Activated CD8-positive, alpha-beta memory T cell treated with anti-CD3 and anti-CD28 coated beads for 36 hours (primary cell): Measurements from ENCODE around the gene UNK. TPM values are rescaled to one million over a fixed set of nuclear protein-coding genes. Genes with fewer than 3 reads are reported as not detected.
"Not testable (repeated sequence)": the region's sequence is repeated elsewhere in the genome, so short reads cannot be mapped to it uniquely, and the experiment has no call there.

ENCODE experiments used
- CTCF ChIA-PET: fragments of 350-600 bp; sonication (Branson Sonifier 250); formaldehyde crosslinking; loops from one replicate; lab custom pipeline; 2021; ENCODE audit warnings: antibody characterized with exemption; lab: Charles Lee
- POLR2A ChIA-PET: fragments of 350-600 bp; sonication (Branson Sonifier 250); formaldehyde crosslinking; loops from one replicate; lab custom pipeline; 2021; ENCODE audit warnings: antibody characterized with exemption; lab: Charles Lee
- total RNA-seq, 2 experiments: library from RNA; stranded (reverse); gene quantifications; one replicate each; pipeline ENCODE4 v1.2.3, GENCODE V29; 2021

UNK gene
- total RNA-seq, 2 experiments from 2014 or later, result 25.3 to 29.1 TPM

- CTCF ChIA-PET, result interaction anchor here (0.5 to 4.1 kb wide), 9 partner anchors 10 to 98 kb away, joined by 3 to 23 read pairs (median 8); partner anchors contain the start of genes TRIM65 and WBP2
- POLR2A ChIA-PET, result interaction anchor here (1.0 to 3.0 kb wide), 3 partner anchors 9 to 63 kb away, joined by 3 to 14 read pairs (median 3); partner anchors contain the start of gene WBP2
Observed at GRCh38 chr17:75845933-75846691, 61.5 kb downstream of the UNK start.

DNA sequence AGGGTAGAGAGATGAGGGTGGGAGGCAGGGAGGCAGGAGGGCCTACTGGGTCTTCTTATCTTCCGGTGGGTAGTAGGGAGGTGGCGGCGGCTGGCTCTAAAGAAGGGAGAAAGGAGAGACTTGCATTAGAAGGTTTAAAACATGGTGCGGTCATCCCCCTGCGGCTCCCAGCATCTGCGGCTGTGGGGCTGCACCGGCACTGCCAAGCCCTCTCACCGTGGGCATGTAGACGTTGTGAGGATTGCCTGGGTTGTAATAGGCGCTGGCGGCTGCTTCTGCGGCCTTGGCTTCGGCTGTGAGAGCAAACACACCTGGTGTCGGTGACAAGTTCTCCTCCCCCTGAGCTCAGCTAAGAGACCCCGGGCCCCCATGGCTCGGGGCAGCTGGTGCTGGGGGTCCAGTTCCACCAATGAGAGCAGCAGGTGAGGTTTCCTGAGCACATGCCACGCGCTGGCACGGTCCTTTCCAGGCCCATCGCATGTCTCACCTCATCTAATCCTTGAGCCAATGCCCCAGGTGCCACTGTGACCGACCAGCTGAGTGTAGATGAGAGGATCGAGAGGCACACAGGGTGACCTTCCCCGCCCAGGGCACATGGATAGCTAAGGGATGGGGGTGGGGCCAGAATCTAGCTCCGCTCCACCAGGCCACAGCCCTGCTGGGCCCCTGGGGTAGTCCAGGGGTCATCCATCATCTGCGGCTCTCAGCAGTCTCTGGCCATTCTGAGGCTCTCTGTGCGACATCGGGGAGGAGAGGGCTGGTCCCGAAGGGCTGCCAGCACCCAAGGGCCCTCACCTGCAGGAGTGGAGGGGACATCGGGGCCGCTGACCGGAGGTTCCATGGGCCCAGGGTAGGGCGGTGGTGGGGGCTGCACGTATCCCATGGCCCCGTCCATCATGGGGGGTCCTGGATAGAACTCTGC is 62.3 kb downstream of the UNK start:
- ChIA-PET CTCF (interaction anchor here (0.8 to 4.1 kb wide), 9 partner anchors 7 to 64 kb away, joined by 3 to 23 read pairs (median 4); partner anchors contain the start of gene WBP2), POLR2A (interaction anchor here (3.0 kb wide), 1 partner anchor 8 kb away, joined by 14 read pairs; the partner anchor contains the start of gene WBP2)

- POLR2A ChIA-PET, result interaction anchor here (0.8 kb wide), 1 partner anchor 61 kb away, joined by 3 read pairs; no protein-coding TSS in a partner anchor
- CTCF ChIA-PET, result interaction anchor here (0.6 to 3.8 kb wide), 11 partner anchors 8 to 126 kb away, joined by 3 to 17 read pairs (median 4); no protein-coding TSS in a partner anchor
Observed at GRCh38 chr17:75847614-75848522, 63.3 kb downstream of the UNK start.

DNA sequence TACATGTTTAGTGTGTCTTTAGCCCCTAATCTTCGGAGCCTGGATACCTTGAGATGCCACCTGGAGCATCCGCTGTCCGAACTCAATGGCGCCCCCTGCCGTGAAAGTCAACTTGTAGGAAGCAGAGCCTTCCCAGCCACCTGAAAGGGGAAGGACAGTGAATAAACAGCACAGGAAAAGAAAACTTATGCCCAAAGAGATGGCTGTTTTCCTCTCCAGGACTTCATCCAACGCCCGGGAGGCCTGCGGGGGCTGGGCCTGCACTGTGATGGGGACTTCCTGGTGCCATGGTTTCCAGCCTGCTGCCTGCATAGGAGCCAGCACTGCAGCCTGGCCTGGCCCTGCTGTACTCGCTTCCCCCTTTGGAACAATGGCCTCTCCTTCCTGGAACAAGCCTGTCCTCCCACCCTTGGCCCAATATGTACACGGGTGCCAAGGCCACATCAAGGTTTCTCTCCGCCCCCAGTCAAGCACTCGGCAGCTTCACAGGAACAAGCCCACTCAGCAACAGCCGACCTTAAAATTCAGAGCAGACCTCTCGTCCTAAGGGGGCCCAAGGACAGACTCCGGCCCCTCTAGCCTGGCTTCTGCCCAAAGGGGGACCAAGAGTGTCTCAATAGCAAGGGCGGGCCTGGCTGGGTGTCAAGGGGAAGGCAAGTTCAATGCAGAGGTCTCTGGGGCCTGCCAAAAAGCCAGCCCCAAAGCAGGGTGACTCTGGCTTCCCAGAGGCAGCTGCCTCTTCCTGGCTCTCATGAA is 64.1 kb downstream of the UNK start:
- CTCF ChIA-PET, result interaction anchor here (0.7 to 3.8 kb wide), 12 partner anchors 9 to 66 kb away, joined by 3 to 17 read pairs (median 4); no protein-coding TSS in a partner anchor
- POLR2A ChIA-PET, result interaction anchor here (0.6 to 0.8 kb wide), 2 partner anchors 32 to 61 kb away, joined by 3 to 10 read pairs; no protein-coding TSS in a partner anchor

- CTCF ChIA-PET, result interaction anchor here (0.7 to 2.0 kb wide), 4 partner anchors 10 to 60 kb away, joined by 3 to 6 read pairs (median 4); no protein-coding TSS in a partner anchor
- POLR2A ChIA-PET, result interaction anchor here (0.6 kb wide), 1 partner anchor 32 kb away, joined by 10 read pairs; no protein-coding TSS in a partner anchor
Observed at GRCh38 chr17:75849279-75849646, 64.7 kb downstream of the UNK start.

GRCh38 chr17:75849724-75850123 is 65.1 kb downstream of the UNK start:
- ChIA-PET CTCF (interaction anchor here (0.8 to 2.0 kb wide), 4 partner anchors 9 to 20 kb away, joined by 3 to 6 read pairs (median 4); no protein-coding TSS in a partner anchor), POLR2A (no interaction called here)

DNA sequence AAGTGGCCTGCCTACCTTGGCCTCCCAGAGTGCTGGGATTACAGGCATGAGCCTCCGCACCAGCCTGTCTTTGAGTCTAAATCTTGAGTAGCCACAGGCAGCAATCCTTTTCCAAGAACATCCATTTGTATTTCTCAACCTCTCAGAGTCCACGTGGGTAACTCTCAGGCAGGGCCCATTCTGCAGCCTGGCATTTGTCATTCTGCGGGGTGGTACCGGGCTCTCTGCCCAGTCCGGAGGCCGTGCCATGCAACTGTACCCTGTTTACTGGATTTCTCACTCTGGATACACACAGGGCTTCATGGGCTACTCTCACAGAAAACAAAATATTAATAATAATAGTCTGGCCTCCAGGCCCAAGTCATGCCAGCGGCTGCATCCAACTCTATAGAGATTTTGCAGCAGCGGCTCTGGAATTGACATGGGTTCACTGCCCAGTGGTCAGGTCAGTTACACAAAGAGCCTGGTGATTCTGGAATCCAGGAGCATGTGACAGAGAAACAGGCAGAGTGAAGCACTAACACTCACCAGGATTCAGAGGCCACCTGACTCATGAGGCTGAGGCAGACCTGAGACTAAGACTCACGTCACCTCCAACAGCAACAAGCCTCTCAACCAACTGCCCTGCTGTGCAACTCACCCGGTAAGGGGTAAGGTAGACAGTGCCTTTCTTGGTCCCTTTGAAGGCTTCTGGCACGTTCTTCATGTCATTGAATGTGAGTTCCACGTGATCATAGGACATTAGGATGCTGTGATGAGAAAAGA is 66.5 kb downstream of the UNK start:
- CTCF ChIA-PET, result interaction anchor here (1.9 kb wide), 1 partner anchor 10 kb away, joined by 4 read pairs; no protein-coding TSS in a partner anchor
- POLR2A ChIA-PET, result no interaction called here

DNA sequence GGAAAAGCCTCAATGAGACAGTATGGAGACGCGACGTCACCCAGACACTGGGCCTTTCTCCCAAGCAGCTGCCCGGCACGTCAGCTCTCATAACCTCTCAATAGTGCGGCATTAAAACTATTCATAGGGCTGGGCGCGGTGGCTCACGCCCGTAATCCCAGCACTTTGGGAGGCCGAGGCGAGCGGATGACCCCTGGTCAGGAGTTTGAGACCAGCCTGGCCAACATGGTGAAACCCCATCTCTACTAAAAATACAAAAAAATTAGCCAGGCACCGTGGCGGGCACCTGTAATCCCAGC is 67.0 kb downstream of the UNK start:
- CTCF ChIA-PET, result interaction anchor here (0.7 to 1.4 kb wide), 2 partner anchors 21 to 45 kb away, joined by 3 read pairs; partner anchors contain the start of gene TRIM65
- POLR2A ChIA-PET, result not testable (repeated sequence)

DNA sequence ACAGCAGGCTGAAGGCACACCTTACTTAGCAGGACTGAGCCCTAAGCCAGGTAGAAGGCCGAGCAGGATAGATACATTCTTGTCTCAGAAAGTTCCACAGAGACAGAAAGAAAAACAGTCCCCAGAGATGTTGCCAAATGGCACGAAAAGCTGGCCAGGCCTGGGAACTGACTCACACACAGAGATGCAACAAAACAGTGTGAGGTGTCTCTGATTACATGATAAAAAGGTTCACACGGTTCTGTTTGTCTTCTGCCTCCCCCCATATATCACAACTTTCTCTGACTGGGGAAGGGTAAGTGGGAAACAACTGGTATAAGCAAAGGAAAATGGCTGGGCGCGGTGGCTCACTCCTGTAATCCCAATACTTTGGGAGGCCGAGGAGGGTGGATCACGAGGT is 68.8 kb downstream of the UNK start:
- POLR2A ChIA-PET, result interaction anchor here (1.0 kb wide), 2 partner anchors 73 to 77 kb away, joined by 3 read pairs; no protein-coding TSS in a partner anchor
- CTCF ChIA-PET, result interaction anchor here (0.9 kb wide), 1 partner anchor 36 kb away, joined by 3 read pairs; no protein-coding TSS in a partner anchor

- ChIA-PET CTCF (interaction anchor here (0.6 to 4.2 kb wide), 4 partner anchors 9 to 509 kb away, joined by 3 to 23 read pairs (median 6); partner anchors contain the start of genes MRPL38 and UNC13D), POLR2A (interaction anchor here (0.7 to 2.9 kb wide), 8 partner anchors 8 to 78 kb away, joined by 3 to 19 read pairs (median 8); partner anchors contain the start of gene TRIM65)
Observed at GRCh38 chr17:75854101-75854748, 69.6 kb downstream of the UNK start.

GRCh38 chr17:75854881-75855309 is 70.3 kb downstream of the UNK start:
- ChIA-PET POLR2A (interaction anchor here (0.6 to 2.9 kb wide), 18 partner anchors 9 to 821 kb away, joined by 3 to 19 read pairs (median 4); partner anchors contain the start of genes GALK1, ITGB4 and TRIM65), CTCF (interaction anchor here (0.6 to 4.2 kb wide), 10 partner anchors 8 to 91 kb away, joined by 3 to 23 read pairs (median 4); partner anchors contain the start of genes MRPL38, TRIM65 and UNC13D)

DNA sequence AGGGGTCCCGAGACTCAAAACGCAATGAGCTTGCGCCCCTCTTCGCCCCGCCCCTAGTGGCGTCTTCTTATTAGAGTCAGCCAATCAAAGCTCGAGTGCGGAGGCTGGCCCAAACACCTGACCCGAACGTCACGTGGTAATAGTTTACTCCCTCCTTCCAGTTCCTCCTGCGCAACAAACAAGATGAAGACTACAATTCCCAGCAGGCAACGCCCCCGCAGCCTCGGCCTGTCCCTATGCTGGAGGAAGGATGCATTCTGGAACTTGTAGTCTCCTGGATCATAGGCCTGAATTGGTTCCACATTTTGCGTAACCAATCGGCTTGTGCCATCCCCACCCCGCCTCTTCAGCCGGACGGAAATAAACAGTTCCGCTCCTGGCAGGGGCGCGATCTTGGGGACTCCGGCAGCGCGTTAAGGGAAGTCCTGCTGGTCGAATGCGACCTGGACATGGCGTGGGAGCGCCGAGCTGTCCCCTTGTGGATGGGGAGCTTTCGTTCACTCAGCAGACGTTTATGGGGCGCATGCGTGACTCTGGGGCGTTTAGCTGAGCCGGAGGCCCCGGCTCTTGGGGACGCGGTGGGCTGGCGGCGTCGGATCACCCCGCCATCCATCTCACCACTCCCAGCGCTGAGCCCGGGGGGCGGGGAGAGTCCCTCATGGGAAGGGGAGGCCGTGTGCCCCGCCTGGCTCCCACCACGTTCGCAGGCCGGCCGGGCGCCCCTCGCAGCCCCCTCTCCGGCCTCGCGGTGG is 70.9 kb downstream of the UNK start, which contains the start of gene WBP2:
TSS of gene WBP2 (minus strand) at position 26 of the 752 bp plus-strand sequence. CDS start 38 bp downstream, outside the sequence.
- CTCF ChIA-PET, result interaction anchor here (0.6 to 4.2 kb wide), 13 partner anchors 8 to 266 kb away, joined by 3 to 23 read pairs (median 4); partner anchors contain the start of genes MRPL38, TRIM65 and UNC13D
- POLR2A ChIA-PET, result interaction anchor here (0.5 to 2.9 kb wide), 21 partner anchors 9 to 821 kb away, joined by 3 to 19 read pairs (median 4); partner anchors contain the start of genes GALK1, ITGB4 and TRIM65

DNA sequence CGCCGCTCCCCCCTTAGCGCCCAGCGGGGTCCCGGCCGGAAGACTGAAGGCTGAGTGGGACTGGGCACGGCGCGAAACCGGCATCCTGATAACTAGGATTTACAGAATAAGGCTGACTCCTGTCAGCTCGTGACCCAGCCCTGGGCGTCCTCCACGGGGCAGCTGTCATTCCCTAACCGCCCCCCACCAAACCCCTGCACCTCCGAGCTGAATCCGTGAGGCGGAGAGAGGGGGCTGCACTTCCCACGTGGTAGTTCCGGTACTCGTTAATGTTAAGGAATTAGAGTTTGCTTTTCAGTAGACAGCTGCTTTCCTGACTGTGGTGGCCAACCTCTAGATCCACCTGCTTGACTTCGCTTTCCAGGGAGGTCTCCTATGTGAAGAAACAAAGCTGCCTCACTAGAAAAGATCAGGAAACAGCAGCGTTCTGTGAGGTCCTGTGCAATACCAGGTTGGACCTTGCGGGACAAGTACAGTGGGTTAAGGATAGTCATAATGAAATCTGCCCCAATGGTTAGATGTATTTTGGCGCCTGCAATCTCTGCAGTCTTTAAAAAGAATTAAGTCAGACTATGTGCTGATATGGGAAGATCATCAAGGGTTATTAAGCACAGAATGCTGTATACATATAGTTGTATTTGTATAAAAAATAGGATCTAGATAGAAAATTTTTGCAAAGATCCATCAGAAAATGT is 71.6 kb downstream of the UNK start:
- POLR2A ChIA-PET, result interaction anchor here (0.6 to 2.9 kb wide), 14 partner anchors 8 to 148 kb away, joined by 3 to 19 read pairs (median 5); partner anchors contain the start of genes GALK1 and TRIM65
- CTCF ChIA-PET, result interaction anchor here (0.6 to 4.2 kb wide), 9 partner anchors 9 to 265 kb away, joined by 3 to 23 read pairs (median 5); partner anchors contain the start of genes MRPL38, TRIM65 and UNC13D
